Activated T-helper 1 cell treated with Interleukin-2 at 50 U/mL for 16 hours (primary cell): ENCODE data around the gene PPP2R5C.

ENCODE experiments used
- DNase-seq: peaks from one replicate; pipeline ENCODE4 v3.0.0-alpha.2; 2020; ENCODE audit warnings: low read depth

The PPP2R5C gene

DNA sequence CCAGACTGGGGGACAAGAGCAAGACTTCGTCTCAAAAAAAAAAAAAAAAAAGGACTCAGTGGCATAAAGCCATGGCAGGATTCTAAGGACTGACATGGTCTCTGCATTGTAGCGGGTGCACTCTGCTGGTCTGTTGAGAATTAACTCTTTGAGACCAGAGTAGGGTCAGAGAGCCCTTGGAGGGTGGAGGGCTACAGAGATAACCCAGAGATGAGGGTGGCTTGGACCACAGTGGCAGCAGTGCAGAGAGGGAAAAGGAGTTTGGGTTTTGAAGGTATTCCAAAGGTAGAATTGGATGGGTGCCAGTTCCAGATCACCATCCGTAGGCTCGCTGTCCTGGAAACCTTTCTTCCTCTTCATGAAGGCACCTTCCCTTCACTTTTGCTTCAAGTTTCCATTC is 188.6 kb downstream of the PPP2R5C start:
- DNase-seq = no peak

DNA sequence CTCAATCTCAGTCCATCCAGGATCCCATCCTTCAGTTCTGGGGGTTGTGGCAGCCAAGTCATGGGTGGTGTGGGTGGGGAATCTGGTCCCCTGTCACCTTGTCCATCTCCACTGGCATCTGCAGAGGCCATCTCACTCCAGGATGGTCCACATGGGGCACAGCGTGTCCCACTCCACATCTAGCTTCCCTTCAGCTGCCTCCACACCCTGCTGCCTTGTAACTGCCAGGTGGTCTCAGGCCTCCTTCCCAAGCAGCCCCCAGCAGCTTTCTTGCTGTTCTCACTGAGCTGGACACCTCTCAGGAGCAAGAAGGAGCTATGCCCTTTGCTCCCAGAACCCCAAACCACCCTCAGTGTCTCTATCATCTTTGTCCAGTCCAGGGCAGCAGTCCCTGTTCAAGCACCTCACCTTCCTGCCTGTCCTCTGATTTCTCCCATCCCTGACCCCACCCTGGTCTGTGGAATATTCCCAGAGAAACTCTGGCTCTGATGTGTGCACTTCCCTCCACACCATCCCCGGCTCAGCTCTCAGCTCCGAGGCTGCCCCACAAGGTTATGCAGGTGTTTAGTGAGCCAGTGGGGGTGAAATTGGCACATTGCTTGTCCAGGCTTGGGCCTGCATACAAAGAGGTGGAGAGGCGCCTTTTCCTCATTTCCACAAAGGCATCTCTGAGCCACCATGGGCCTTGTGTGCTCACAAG is 189.2 kb downstream of the PPP2R5C start:
- no peak for DNase-seq

DNA sequence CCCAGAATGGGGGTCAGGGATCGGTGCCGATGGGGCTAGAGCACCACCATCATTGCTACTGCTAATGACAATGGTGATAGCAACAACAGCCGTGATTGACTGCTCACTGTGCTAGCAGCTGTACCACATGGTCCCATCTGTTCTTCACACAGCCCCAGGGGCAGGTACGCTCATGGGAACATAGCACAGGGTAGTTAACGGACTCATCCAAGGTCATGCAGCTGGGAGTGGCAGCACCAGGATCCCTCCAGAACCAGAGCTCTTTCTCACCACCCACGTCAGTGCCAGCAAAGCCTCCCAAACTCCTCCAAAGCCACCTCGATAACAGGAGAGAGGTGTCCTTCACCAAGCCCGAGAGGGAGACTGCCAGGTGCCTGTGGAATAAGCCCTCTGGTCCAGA is 191.6 kb downstream of the PPP2R5C start:
- DNase-seq = no peak

DNA sequence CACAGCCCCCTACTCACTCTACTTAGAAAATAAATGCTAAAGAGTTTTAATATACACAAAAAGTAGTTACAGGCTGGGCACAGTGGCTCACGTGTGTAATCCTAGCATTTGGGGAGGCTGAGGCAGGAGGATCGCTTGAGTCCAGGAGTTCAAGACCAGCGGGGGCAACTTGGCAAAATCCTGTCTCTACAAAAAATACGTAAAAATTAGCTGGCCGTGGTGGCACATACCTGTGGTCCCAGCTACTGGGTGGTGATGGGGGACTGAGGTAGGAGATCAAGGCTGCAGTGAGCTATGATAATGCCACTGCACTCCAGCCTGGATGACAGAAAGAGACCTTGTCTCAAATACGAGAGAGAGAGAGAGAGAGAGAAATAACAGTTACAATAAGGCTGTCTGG is 193.0 kb downstream of the PPP2R5C start:
- DNase-seq = no peak

DNA sequence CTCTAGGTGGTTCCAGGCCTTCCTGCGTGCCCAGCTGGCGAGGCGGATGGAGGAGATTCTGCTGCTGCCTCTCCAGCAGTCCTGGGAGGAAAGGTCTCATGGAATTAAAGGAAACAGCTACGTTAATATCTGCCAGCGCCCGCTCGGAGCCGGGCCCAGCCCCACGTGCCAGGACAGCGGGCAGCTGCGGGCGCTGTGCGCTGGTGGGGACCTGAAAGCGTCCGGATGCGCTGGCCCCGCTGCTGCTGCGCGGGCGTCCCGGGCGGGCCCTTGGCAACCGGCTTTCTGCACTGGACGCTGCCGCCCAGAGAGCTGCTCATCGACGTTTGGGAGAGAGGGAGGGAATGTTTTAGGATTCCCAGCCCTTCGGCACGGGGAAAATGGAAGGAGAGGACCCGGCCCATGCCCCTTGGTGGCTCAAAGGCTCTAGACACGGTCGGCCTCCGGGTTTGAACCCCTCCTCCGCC is 194.2 kb downstream of the PPP2R5C start:
- DNase-seq = no peak

DNA sequence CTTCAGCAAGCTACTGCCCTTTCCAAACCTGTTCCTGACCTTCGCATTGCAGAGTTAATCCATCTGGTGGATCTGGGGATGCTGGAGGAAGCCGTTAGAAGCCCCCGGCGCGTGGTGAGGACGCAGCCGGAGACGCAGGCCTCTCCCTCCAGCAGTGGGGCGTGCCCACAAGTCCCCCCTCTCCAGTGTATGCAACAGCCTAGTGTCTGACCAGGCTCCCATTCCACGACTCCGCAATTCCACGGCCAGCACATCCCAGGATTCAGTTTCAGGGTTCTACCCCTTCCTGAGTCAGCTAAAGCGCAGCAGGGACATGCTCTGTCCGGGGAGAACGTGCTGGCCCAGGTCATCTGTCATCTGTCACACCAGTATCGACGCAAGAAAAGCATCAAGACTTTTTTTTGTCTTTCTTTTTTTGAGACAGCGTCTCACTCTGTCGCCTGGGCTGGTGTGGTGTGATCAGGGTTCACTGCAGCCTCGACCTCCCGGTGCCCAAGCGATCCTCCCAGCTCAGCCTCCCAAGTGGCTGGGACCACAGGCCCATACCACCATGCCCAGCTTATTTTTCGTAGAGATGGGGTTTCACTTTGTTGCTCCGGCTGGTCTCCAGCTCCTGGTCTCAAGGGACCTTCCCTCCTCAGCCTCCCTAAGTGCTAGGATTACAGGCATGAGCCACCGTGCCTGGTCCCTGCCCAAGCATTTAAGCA is 194.8 kb downstream of the PPP2R5C start:
- DNase-seq = no peak

- DNase-seq = no peak
Measured at GRCh38 chr14:101957406-101958234, 196.1 kb downstream of the PPP2R5C start.

- no peak for DNase-seq
Measured at GRCh38 chr14:101958418-101959180, 197.1 kb downstream of the PPP2R5C start.

DNA sequence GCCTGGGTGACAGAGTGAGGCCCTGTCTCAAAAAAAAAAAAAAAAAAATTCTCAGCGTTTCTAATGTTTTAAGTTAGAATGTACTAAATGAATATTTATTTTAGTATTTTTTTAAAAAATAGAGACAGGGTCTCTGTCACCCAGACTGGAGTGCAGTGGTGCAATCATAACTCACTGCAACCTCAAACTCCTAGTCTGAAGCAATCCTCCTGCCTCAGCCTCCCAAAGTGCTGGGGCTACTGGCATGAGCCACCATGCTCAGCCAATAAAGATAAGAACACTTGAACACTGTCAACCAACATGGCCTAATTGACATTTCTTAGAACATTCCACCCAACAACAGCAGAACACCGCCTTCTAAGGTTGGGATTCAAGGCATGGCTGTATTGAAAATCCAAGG is 197.8 kb downstream of the PPP2R5C start:
- DNase-seq = no peak

DNA sequence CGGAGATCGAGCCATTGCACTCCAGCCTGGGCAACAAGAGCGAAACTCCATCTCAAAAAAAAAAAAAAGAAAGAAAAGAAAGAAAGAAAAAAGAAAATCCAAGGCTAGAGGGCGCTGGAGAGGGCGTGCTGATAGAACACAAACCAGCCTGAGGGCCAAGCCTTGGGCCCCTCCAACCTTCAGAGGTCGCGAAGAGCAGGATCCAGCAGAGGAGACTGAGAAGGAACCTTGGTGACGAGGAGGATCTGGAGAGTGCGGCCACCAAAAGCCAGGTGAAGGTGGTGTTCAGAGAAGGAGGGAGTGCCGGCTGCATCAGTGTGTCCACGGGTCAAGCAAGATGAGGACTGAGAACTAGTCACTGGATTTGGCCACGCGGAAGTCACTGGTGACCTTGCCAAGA is 198.7 kb downstream of the PPP2R5C start:
- no peak for DNase-seq

GRCh38 chr14:101961011-101961721 is 199.7 kb downstream of the PPP2R5C start:
- DNase-seq = peak; percentile 55

DNA sequence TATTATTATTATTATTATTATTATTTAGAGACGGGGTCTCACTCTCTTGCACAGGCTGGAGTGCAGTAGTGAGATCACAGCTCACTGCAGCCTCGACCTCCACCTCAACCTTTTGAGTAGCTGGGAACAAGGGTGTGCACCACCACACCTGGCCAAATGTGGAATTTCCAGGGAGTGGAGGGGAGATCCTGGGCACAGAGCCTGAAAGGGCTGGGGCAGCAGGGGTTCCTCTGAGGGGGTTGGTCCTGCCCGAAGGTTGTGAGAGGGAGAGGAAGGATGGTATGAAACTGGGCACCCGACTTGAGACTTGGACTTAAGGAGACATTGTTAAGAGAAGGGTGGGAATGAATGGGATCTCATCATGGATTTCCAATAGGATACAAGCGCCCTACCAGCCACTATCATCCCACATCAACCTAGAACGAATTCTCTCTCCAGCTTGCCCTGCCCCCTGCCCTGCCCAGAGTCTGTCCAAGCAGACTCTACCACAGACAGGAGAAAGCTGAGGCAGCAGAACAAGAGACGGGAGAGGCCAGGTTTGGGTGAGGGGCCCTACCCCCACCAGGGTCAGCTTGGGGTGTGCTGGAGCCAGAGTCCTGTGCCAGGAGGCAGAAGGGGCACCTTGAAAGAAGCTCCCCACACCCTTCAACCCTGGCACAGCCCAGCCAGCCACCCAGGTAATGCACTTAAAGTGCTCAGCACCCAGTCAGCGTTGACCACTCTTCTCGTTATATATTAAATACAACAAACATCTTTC is 200.4 kb downstream of the PPP2R5C start:
- no peak for DNase-seq

- no peak for DNase-seq
Measured at GRCh38 chr14:101962503-101962874, 201.0 kb downstream of the PPP2R5C start.

DNA sequence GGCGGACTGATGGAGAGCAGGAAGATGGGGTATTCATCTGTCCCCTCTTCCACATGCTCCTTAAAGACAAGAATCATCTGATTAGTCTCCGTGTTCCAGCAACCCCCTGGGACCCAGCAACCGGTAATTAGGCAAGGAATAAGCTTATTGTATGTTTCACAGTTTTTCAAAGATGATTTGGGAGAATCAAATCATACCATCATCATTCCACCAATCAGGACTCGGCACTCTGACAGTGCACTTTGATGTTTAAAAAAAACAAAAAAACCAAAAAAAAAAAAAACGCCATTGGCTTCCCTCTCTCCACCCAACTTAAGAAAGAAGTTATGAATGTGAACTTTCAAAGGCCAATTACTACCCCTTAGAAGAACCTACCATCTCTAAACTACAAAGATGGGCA is 201.5 kb downstream of the PPP2R5C start:
- no peak for DNase-seq

DNA sequence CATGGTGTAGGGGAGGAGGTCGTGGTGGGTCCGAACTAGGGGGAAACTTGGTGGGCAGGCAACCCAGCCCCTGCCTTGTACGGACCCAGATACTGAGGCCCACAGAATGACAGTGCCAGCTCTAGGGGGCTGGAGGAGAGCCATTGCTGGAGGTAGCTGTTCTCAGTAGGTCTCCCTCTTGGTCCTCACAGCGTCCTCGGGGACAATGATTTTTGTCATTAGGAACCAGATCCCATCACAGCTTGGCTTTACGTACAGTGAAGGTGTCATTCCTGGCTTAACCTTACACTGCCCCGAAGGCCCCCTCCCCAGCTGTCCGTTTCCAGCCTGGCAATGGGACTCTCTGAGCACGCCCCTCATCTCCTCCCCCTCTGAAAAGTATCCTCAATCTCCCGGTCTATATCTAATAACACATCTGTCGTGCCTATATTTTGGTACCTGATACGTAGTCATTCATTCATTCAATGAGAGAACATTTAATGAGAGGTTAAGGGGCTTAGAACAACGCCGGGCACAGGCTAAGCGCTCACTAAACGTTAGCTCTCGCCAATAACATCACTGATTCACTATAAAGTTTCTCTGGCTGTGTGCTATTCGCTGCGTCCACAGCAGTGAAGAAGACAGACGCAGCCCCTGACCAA is 202.3 kb downstream of the PPP2R5C start:
- DNase-seq = no peak

DNA sequence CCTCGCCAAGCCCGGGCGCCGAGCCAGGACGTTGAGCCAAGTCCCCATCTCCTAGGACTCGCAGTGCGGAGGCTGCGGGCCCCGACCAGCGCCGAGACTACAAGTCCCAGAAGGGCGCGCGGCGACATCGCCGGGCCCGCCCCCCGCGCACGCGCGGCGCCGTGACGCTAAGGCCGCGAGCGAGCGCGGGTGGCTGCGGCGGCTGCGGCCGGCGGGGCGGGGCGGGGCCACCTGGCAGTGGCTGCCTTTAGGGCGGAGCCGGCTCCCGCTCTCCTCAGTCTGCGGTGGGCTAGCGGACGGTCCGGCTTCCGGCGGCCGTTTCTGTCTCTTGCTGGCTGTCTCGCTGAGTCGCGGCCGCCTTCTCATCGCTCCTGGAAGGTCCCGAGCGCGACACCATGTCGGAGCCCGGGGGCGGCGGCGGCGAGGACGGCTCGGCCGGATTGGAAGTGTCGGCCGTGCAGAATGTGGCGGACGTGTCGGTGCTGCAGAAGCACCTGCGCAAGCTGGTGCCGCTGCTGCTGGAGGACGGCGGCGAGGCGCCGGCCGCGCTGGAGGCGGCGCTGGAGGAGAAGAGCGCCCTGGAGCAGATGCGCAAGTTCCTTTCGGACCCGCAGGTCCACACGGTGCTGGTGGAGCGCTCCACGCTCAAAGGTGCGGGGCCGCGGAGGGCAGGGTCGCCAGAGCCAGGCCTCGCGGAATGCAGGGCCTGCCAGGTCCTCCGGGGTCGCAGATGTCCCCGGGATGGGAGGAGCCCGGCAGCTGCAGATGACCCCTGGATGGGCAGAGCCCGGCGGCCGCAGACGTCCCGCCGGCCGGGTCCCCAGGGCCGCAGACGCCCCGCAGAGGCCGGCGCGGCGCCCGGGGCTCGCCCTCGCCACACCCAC is 203.0 kb downstream of the PPP2R5C start, which contains the start of gene DYNC1H1:
Gene DYNC1H1, plus strand, starts transcription at position 277 of the 884 bp plus-strand sequence. Its CDS starts 119 bp downstream, at position 396.
- peak; percentile 85 for DNase-seq

- DNase-seq = peak; percentile 33
Measured at GRCh38 chr14:101965181-101965544, 203.7 kb downstream of the PPP2R5C start.

- DNase-seq = no peak
Measured at GRCh38 chr14:101965770-101966722, 204.5 kb downstream of the PPP2R5C start.
